GM20000 (cell line): Measurements from ENCODE around the gene STMN3.
A peak's percentile ranks its signal among the peaks of the same experiment; 100 is the strongest.
"Not testable (repeated sequence)": the region's sequence is repeated elsewhere in the genome, so short reads cannot be mapped to it uniquely, and the experiment has no call there.

ENCODE experiments used
- DNase-seq: peaks from one replicate; pipeline ENCODE4 v3.0.0; 2012; ENCODE audit warnings: low spot score
- TF ChIP-seq, protein P1 (sequence below): IDR thresholded peaks from 2 replicates; pipeline ENCODE4 v1.5.1; 2012; ENCODE audit warnings: mild to moderate bottlenecking, control low read depth; ENCODE audit errors: extremely low read depth, missing control alignments

The STMN3 gene

DNA sequence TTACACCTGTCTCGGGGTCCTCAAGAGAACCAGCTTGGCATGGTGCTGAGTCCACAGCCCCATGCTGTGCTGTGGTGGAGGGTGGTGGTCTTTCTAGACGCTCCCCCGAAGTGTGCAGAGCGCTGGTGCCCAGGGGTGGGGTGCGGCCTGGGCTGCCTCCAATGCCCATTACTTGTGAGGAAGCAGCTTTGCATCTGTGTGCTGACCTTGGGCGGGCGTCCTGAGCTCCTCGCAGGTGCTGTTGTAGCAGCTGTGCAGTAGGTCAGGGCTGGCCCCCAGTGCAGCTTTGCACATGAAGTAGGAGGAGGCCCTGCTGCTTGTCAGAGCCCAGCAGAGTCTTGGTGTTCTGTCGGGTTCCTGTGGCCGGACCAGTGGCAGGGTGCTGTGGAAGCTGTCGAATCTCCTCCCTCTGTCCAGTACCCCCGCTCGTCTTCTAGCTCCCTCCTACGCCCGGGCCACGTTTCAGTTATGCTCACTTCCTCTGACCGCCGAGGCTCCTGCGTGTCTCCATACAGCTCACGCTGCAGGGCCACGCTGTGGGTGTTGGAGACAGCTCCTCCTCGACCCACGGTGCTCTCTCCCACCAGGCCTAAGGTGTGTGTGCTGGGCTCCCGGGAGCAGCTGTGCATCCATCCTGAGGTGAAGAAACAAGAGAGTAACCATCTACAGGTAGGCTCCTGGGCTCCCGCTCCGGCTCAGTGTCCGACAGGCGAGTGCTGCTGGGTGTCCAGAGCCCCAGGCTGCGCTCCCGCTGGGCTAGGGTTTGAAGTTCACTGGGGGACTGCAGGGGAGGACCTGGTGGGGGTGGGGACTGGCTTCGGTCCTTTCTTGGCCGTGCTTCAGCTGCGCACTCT lies 9.0 kb upstream of the STMN3 start:
- no peak for DNase-seq
- TF ChIP-seq, protein P1, sequence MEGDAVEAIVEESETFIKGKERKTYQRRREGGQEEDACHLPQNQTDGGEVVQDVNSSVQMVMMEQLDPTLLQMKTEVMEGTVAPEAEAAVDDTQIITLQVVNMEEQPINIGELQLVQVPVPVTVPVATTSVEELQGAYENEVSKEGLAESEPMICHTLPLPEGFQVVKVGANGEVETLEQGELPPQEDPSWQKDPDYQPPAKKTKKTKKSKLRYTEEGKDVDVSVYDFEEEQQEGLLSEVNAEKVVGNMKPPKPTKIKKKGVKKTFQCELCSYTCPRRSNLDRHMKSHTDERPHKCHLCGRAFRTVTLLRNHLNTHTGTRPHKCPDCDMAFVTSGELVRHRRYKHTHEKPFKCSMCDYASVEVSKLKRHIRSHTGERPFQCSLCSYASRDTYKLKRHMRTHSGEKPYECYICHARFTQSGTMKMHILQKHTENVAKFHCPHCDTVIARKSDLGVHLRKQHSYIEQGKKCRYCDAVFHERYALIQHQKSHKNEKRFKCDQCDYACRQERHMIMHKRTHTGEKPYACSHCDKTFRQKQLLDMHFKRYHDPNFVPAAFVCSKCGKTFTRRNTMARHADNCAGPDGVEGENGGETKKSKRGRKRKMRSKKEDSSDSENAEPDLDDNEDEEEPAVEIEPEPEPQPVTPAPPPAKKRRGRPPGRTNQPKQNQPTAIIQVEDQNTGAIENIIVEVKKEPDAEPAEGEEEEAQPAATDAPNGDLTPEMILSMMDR: no peak

DNA sequence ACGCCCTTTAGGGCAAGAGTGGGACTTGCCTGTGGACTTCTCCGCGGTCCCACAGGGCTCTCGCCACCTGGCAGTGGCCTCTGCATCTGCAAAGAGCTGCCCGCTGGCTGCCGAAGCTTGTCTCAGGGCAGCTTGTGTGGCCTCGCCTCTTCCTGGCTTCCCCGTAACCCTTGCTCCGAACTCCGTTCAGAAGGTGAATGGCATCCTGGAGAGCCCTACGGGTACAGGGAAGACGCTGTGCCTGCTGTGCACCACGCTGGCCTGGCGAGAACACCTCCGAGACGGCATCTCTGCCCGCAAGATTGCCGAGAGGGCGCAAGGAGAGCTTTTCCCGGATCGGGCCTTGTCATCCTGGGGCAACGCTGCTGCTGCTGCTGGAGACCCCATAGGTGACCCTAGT lies 7.9 kb upstream of the STMN3 start:
- TF ChIP-seq, protein P1: no peak

DNA sequence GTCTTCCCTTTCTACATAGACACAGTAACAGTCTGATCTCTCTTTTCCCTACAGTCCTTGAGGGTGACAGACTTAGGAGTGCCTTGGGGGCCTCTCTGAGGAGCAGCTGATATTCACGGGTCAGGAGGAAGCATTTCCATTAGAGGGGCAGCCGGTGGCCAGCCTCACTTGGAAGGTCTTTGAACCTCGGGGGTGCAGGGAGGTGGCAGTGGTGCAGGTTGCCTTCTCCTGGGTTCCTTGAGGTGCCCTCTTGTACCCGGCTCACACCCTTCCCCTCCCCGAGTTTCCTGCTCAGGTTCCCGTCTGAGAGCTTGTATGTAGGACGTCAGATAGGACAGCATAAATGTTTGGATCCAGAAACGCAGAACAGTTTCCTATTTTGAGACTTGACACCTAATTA lies 7.4 kb upstream of the STMN3 start:
- TF ChIP-seq, protein P1: no peak
- DNase-seq: no peak

More for the DNA sequence above, 7.9 kb upstream of the STMN3 start:
- no peak for DNase-seq

DNA sequence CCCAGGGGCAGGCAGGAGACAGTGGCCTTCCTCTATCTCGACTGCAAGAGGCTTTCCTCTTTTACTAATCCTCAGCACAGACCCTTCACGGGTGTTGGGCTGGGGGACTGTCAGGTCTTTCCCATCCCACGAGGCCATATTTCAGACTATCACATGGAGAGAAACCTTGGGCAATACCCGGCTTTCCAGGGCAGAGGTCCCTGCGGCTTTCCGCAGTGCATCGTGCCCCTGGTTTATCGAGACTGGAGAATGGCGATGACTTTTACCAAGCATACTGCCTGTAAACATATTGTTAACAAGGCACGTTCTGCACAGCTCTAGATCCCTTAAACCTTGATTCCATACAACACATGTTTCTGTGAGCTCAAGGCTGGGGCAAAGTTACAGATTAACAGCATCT lies 7.0 kb upstream of the STMN3 start:
- DNase-seq: not testable (repeated sequence)

DNA sequence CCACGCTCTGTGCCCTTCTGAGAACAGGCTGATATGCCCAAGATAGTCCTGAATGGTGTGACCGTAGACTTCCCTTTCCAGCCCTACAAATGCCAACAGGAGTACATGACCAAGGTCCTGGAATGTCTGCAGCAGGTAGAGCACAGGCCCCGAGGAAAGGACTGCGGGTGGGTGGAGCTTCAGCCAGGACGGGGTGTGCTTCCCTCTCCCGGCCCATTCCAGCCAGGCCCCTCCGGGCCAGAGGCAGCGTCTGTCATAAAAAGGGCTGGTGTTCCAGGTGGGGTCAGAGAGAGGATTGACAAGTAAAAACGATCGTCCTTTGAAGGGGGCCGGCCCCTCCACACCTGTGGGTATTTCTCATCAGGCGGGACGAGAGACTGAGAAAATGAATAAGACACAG lies 6.1 kb upstream of the STMN3 start:
- no peak for DNase-seq
- TF ChIP-seq, protein P1: no peak

DNA sequence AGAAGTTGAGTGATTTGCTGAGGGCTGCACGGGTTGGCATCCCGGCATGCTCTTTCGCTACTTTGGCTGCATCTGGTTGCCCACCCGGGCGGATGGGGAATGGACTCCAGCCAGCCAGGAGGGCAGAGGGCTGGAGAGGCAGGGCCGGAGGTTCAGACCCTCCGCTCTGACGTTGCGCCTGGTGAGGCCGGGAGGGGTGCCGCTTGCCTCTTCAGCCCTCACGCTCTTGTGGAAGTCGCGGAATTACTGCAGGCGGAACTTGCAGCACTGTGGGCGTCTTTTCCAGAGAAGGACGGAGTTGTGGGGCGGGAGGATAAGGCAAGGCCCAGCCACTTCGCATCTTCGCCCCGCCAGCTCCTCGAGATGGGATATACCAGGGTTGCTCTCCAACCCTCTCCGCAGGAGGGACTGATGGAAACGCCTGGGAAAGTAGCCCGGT lies 5.5 kb upstream of the STMN3 start:
- DNase-seq: no peak

DNA sequence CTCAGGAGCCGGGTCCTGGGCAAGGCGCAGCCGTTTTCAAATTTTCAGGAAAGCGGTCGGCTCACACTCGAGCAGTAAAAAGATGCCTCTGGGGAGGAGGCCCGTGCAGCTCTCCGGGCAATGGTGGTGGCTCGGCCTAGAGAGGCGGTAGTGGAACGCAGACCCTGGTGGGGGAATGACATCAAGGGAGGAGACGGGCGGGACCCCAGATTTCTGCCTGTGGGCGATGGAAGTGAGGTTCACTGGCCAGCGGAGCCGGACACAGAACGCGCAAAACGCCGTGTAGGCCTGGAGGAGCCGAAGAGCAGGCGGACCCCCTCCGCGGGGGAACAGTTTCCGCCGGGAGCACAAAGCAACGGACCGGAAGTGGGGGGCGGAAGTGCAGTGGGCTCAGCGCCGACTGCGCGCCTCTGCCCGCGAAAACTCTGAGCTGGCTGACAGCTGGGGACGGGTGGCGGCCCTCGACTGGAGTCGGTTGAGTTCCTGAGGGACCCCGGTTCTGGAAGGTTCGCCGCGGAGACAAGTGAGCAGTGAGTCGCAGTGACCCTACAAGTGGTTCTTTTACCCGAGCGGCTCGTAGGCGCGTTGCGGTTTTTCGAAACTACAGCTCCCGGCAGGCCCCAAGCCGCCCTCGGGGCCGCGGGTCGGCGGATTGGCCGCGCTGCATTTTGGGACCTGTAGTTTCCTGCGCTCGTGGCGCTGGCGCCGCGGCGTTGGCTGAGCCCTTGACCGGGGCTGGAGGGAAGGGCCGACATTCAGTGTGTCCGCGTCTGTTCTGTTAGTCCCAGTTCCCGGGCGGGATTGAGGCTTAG lies 4.9 kb upstream of the STMN3 start, which contains the start of gene RTEL1:
TSS of gene RTEL1 (plus strand) at position 376 of the 812 bp plus-strand sequence. CDS start 1,091 bp downstream, outside the sequence.
- TF ChIP-seq, protein P1: no peak
- peak; percentile 97 for DNase-seq

More for the DNA sequence above, 5.5 kb upstream of the STMN3 start:
- TF ChIP-seq, protein P1: no peak
